Stimulated activated CD4-positive, alpha-beta T cell treated with anti-CD3 and anti-CD28 coated beads, TNF-alpha, amount 100 ng/mL, for 48 hours (primary cell): ENCODE measurements around the gene ACAP1.

Experiments
- DNase-seq, 3 donors: peaks; one replicate each; pipeline ENCODE4 v3.0.0-alpha.2; 2020; ENCODE audit warnings: low read depth in 3 of 3

ACAP1 gene

GRCh38 chr17:7389924-7390910, 53.9 kb downstream of the ACAP1 start:
- DNase-seq = no peak

DNA sequence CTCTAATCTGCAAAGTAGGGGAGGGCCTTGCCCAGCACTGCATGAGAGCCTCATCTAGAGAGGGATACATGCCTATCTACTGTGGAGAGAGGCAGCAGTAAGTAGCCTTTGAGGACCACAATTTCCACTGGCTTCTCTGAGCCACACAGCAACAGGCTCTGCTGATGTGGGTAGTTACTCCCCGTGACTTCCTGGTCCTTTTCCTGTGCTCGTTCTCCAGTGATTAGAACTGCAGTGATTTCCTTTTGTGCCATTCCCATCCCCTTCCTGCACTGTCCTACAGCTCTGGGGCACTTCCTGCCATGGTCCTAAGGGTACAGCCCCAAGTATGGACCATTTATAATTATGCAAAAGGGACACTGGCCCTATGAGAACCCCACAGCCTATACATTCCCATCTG, 55.0 kb downstream of the ACAP1 start:
- no peak for DNase-seq

DNA sequence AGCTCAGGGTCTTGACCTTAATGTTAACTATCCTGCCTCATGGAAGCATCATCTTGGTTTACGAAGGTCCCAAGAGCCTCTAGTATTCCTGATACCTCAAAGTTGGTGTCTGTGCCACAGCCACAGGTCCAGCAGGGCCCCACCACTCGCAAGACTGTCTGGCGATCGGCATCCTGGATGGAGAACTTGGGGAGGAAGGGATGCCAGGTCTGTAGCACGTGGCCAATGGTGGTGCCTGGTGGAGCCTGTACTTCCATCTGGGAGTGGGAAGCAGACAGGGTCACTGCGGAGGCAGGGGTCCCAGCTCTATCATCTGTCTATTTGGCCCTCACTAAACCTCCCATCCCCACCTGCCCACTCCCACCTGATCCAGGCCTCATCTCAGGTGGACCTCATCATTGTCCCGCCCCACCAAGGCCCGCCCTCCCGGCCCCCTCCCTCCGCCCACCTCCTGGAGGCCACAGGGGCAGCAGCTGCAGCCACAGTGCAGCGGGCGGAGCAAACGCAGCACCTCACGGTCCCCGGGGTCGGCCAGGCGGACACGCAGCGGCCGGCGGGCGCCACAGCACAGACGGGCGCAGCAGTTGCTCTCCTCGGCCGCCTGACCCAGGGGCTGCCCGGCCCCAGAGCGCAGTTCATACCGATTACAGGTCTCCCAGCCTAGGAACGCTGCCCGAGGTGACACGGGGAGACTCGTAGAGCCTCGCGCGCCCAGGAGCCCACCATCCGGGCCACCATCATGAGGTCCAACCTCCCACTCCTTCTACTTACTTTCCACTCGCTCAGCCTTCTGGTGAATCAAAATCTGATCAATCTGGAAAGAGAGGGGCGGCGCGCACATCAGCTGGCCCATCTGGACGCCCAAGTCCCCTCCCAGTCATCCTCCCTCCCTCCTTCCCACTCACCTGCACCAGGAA, 56.6 kb downstream of the ACAP1 start:
- no peak for DNase-seq

DNA sequence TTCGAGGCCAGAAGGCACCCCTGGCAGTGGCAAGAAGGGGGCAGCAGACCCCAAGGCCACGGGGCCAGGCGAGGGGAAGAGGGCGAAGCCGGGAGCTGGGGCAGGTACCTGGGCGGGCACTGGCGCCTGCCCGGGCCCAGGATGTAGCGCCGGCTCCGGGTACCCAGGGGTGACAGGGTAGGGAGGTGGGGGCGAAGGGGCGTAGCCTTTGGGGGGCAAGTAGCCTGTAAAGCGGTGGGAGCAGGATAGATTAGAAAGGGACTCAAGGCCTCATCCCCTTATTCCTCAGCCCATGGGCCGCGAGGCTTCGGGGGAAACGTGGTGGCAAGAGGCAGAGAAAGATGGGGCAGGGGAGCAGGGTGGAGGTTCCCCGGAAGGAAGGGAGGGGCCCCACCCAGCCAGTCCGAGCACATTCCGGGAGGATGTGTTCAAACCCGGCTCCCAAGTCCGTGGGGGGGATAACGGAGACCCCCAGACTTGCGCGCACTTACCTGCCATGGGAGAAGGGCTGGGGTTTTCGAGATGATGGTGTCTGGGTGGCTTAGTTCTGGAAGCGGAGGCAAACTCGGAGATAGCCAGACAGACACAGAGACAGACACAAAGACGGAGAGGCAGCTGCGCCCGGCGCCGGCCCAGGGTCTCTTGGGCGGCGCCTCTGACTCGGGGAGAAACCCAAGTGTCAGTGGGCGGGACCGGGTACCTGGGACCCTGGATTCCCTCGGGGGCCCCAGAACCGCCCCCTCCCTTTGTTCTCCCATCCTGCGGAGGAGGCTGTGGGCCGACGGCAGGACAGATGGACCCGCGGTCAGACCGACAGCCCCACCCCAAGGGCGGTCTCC, 57.5 kb downstream of the ACAP1 start:
- DNase-seq = peak in 1 of 3 donors; percentile 40

DNA sequence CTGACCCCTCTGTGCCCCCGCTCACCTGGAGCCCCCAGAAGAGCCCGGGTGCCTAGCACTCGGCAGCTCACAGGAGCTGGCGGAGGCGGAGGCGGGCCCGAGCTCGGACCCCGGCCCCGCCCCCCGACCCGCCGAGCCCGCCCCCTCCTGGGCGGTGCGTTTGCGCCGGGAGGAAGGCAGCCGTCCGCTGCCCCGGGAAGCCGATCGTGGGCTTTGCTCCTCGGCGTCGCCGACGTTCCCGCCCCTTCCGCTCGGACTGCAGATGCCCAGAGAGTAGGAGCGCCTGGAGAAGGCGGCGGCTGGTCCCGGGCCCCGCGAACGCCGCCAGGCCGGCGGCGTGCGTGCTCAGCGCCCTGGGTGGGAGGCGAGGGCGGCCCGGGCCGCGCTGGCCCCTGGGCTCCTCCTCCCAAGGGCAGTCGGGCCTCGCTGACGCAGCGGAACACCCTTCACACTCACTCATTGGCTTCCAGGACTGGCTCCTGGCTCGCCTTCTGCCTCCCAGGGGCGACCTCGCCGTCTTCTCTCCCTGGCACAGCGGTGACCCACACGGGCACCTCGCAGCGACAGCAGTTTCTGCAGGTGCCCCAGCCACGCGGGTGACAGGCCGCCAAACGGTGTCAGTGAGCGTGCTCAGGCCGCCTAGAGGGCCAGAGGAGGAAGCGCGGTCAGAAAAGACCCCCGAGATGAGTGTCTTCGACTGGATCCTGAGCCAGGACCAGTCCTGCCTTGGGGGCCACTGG, 58.3 kb downstream of the ACAP1 start, which contains the start of gene PLSCR3:
Gene PLSCR3 (minus strand): TSS at position 74 of the 740 bp plus-strand sequence. CDS start 415 bp downstream, outside the sequence.
- peak; percentile 62 to 83 (median 67) for DNase-seq

- no peak for DNase-seq
These were observed 59.8 kb downstream of the ACAP1 start for GRCh38 chr17:7396147-7396546.

DNA sequence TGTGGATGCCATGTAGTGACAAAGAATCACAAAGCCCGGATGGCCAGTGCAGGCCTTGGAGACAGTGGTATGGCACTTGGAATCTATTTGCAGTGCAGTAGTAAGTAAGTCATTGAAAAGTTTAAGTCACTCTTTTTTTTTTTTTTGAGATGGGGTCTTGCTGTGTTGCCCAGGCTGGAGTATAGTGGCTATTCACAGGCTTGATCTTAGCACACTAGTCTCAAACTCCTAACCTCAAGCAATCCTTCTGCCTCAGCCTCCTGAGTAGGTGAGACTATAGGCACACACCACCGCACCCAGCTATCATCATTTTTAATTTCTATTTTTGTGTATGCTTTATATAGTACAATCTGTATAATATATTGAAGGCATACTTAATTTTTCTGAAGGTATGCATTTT, 62.3 kb downstream of the ACAP1 start:
- no peak for DNase-seq
